ENCODE measurements around the gene RMRP. TPM values are rescaled to one million over a fixed set of nuclear protein-coding genes. Genes with fewer than 3 reads are reported as not detected.

RMRP gene
- total and polyA plus RNA-seq, 9 of the 15 experiments (the other 6 are each of a cell fraction or from before 2014, with no cell fraction given): 75.7 to 89,974 (median 13,378) TPM; not detected in 3

DNA sequence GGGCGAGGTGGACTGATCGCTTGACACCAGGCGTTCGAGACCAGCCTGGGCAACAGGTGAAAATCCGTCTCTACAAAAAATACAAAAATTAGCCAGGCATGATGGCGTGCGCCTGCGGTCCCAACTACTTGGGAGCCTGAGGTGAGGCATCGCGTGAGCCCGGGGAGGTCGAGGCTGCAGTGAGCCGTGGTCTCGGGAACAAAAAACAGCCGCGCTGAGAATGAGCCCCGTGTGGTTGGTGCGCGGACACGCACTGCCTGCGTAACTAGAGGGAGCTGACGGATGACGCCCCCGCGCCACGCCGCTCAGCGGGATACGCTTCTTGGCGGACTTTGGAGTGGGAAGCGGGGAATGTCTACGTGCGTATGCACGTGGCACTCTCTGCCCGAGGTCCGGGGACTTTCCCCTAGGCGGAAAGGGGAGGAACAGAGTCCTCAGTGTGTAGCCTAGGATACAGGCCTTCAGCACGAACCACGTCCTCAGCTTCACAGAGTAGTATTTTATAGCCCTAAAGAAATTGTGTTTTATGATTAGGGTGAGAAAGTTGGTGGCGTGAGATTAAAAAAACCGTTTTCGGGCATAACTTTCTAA, at the start of gene RMRP (continued):
- TF ChIP-seq, protein P1, sequence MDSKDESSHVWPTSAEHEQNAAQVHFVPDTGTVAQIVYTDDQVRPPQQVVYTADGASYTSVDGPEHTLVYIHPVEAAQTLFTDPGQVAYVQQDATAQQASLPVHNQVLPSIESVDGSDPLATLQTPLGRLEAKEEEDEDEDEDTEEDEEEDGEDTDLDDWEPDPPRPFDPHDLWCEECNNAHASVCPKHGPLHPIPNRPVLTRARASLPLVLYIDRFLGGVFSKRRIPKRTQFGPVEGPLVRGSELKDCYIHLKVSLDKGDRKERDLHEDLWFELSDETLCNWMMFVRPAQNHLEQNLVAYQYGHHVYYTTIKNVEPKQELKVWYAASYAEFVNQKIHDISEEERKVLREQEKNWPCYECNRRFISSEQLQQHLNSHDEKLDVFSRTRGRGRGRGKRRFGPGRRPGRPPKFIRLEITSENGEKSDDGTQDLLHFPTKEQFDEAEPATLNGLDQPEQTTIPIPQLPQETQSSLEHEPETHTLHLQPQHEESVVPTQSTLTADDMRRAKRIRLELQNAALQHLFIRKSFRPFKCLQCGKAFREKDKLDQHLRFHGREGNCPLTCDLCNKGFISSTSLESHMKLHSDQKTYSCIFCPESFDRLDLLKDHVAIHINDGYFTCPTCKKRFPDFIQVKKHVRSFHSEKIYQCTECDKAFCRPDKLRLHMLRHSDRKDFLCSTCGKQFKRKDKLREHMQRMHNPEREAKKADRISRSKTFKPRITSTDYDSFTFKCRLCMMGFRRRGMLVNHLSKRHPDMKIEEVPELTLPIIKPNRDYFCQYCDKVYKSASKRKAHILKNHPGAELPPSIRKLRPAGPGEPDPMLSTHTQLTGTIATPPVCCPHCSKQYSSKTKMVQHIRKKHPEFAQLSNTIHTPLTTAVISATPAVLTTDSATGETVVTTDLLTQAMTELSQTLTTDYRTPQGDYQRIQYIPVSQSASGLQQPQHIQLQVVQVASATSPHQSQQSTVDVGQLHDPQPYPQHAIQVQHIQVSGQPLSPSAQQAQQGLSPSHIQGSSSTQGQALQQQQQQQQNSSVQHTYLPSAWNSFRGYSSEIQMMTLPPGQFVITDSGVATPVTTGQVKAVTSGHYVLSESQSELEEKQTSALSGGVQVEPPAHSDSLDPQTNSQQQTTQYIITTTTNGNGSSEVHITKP (IDR thresholded peaks at IDR 0.05; ENCODE audit: partially characterized antibody): no peak
- 0 out of 2 replicates have a peak, but pooled peaks have one; percentile 72 for TF ChIP-seq CBFB (CRISPR knock-in tag; IDR thresholded peaks at IDR 0.05)
- TF ChIP-seq ZFX (CRISPR knock-in tag; IDR thresholded peaks at IDR 0.05): peak; percentile 31
- no peak for TF ChIP-seq TAF7 (tag; IDR thresholded peaks at IDR 0.05)

DNA sequence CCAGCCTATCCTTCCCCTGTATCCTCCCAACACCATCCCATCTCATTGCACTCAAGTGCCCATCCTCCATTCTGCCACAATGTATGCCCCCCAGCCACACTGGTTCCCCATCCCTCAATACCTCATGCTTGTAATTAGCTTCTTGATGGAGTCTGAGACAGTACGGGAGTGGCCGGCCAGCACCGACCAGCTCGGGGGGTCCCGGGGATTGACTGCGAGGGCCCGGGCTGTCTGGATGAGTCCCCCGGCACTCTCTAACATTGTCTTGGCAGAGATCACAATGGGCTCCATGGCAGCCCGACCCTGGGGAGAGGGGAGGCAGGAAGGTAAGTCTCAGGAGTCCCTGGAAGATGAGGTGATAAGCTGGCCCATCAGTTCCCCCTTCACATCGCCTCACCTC, 49.1 kb upstream of the RMRP start:
- FAIRE-seq (no peak), DNase-seq (ENCODE audit: extremely low read depth in 1 of 4, low spot score in 3 of 4) (no peak), ATAC-seq (no peak)
- intact Hi-C loops (cut with micrococcal nuclease): no loop called here
- Histone ChIP-seq H3K4me1 (replicated peaks in 1 of 2; ENCODE audit: control insufficient read depth in 2 of 2, insufficient read depth in 2 of 2, low read length in 2 of 2) (no peaks in the 10 kb centered on the region), H3K79me2 (ENCODE audit: control insufficient read depth, insufficient read depth, low read length) (no peaks in the 10 kb centered on the region), H4K20me1 (replicated peaks; ENCODE audit: control insufficient read depth, insufficient read depth, low read length) (no peaks in the 10 kb centered on the region), H2AFZ (ENCODE audit: low read depth, low read length) (no peak overlapping the region), H3K9me3 (replicated peaks; ENCODE audit: control insufficient read depth, insufficient read depth, low read depth, low read length) (no peaks in the 10 kb centered on the region), H3K4me3 (no peak overlapping the region), H3K36me3 (ENCODE audit: control insufficient read depth, insufficient read depth, low read length) (peaks cover 92% of the 10 kb centered on the region), H3K27me3 (ENCODE audit: control insufficient read depth in 2 of 2, insufficient read depth in 2 of 2, low read length in 2 of 2) (no peaks in the 10 kb centered on the region), H3K4me2 (ENCODE audit: insufficient read depth, low read length) (no peak overlapping the region), H3K27ac (ENCODE audit: extremely low read depth, low read depth, low read length) (no peak overlapping the region), H3K9me1 (ENCODE audit: control insufficient read depth, insufficient read depth, low read length) (peaks cover 3% of the 10 kb centered on the region), H3K9ac (ENCODE audit: insufficient read depth in 1 of 2, low read depth in 2 of 2, low read length in 2 of 2) (no peak overlapping the region)
- BruUV-seq (replicated peaks): no TSS peak
- ChIA-PET CTCF (ENCODE audit: low intra/inter-chr PET ratio) (no interaction called here), POLR2A (interaction anchor here (1.3 to 1.8 kb wide), 4 partner anchors 10 to 15 kb away, joined by 3 to 8 read pairs (median 4); no protein-coding TSS in a partner anchor)
- WGBS (ENCODE audit: insufficient coverage, low coverage, missing lambda C conversion rate): 96% methylated on average over 9 of the region's 10 CpGs
- in situ Hi-C loops (cut with MboI): no loop called here
- TF ChIP-seq, protein P2, sequence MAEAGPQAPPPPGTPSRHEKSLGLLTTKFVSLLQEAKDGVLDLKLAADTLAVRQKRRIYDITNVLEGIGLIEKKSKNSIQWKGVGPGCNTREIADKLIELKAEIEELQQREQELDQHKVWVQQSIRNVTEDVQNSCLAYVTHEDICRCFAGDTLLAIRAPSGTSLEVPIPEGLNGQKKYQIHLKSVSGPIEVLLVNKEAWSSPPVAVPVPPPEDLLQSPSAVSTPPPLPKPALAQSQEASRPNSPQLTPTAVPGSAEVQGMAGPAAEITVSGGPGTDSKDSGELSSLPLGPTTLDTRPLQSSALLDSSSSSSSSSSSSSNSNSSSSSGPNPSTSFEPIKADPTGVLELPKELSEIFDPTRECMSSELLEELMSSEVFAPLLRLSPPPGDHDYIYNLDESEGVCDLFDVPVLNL (CRISPR knock-in tag; IDR thresholded peaks at IDR 0.05; ENCODE audit: low read depth): no peak
- TF ChIP-seq SOX6 (IDR thresholded peaks at IDR 0.05) (no peak), NR4A1 (CRISPR knock-in tag; IDR thresholded peaks at IDR 0.05) (no peak), NR4A1 (tag; IDR thresholded peaks at IDR 0.05) (no peak), FOXK1 (CRISPR knock-in tag; IDR thresholded peaks at IDR 0.05; ENCODE audit: borderline replicate concordance) (no peak), LARP7 (IDR thresholded peaks at IDR 0.05) (no peak), RFX5 (IDR thresholded peaks at IDR 0.05; ENCODE audit: low read depth, low read length) (no peak), SETDB1 (IDR thresholded peaks at IDR 0.05; ENCODE audit: low read length) (no peak)
- TF ChIP-seq, protein P3, sequence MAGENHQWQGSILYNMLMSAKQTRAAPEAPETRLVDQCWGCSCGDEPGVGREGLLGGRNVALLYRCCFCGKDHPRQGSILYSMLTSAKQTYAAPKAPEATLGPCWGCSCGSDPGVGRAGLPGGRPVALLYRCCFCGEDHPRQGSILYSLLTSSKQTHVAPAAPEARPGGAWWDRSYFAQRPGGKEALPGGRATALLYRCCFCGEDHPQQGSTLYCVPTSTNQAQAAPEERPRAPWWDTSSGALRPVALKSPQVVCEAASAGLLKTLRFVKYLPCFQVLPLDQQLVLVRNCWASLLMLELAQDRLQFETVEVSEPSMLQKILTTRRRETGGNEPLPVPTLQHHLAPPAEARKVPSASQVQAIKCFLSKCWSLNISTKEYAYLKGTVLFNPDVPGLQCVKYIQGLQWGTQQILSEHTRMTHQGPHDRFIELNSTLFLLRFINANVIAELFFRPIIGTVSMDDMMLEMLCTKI (IDR thresholded peaks at IDR 0.05; ENCODE audit: partially characterized antibody): no peak
